Ectodermal cell (in vitro differentiated cells): ENCODE measurements around the gene GULP1.

Experiments used
- H3K27ac ChIP-seq: 2 replicates; pipeline ENCODE4 v1.7.0; 2013; ENCODE audit warnings: mild to moderate bottlenecking, low read depth, low read length; ENCODE audit not compliant: insufficient read depth, poor library complexity, severe bottlenecking
- H3K27me3 ChIP-seq: 2 replicates; pipeline ENCODE4 v1.7.0; 2013; ENCODE audit warnings: mild to moderate bottlenecking, low read length; ENCODE audit not compliant: insufficient read depth, control insufficient read depth, poor library complexity, severe bottlenecking
- H3K36me3 ChIP-seq: one replicate; pipeline ENCODE4 v1.7.0; 2013; ENCODE audit warnings: low read length; ENCODE audit not compliant: control insufficient read depth, insufficient read depth
- H3K4me1 ChIP-seq: one replicate; pipeline ENCODE4 v1.7.0; 2013; ENCODE audit warnings: low read length; ENCODE audit not compliant: control insufficient read depth, insufficient read depth
- H3K4me3 ChIP-seq: 2 replicates; pipeline ENCODE4 v1.7.0; 2013; ENCODE audit warnings: low read depth, low read length, control low read depth; ENCODE audit not compliant: insufficient read depth
- H3K9me3 ChIP-seq: 2 replicates; pipeline ENCODE4 v1.7.0; 2013; ENCODE audit warnings: mild to moderate bottlenecking, low read length, moderate library complexity; ENCODE audit not compliant: control insufficient read depth
- WGBS, 2 experiments: methylation state at CpG; one replicate each; pipeline ENCODE4 v1.1.7; 2013; ENCODE audit warnings: missing lambda C conversion rate in 2 of 2; 5-methylcytosine and 5-hydroxymethylcytosine counted together

GULP1 gene

GRCh38 chr2:188576006-188576405 lies 284.3 kb downstream of the GULP1 start:
- no peaks in the 10 kb centered on the region for H3K9me3 ChIP-seq
- H3K4me1 ChIP-seq = no peaks in the 10 kb centered on the region
- no peak overlapping the region for H3K4me3 ChIP-seq
- H3K27ac ChIP-seq = no peak overlapping the region
- 92 to 97% methylated on average over 2 of the region's 2 CpGs for WGBS, 2 experiments
- no peaks in the 10 kb centered on the region for H3K27me3 ChIP-seq
- no peaks in the 10 kb centered on the region for H3K36me3 ChIP-seq

GRCh38 chr2:188576651-188577050 lies 285.0 kb downstream of the GULP1 start:
- Histone ChIP-seq H3K27me3 (no peaks in the 10 kb centered on the region), H3K9me3 (no peaks in the 10 kb centered on the region), H3K36me3 (no peaks in the 10 kb centered on the region), H3K27ac (no peak overlapping the region), H3K4me1 (no peaks in the 10 kb centered on the region), H3K4me3 (no peak overlapping the region)
- WGBS, 2 experiments = 89 to 100% methylated on average over 1 of the region's 1 CpG

- H3K9me3 ChIP-seq = no peaks in the 10 kb centered on the region
- no peaks in the 10 kb centered on the region for H3K27me3 ChIP-seq
- no peaks in the 10 kb centered on the region for H3K4me1 ChIP-seq
- H3K27ac ChIP-seq = no peak overlapping the region
- H3K4me3 ChIP-seq = no peak overlapping the region
- no peaks in the 10 kb centered on the region for H3K36me3 ChIP-seq
- WGBS, 2 experiments = 89 to 92% methylated on average over 1 of the region's 2 CpGs
Measured at GRCh38 chr2:188577231-188577630, 285.6 kb downstream of the GULP1 start.

GRCh38 chr2:188580738-188581137 lies 289.1 kb downstream of the GULP1 start:
- H3K9me3 ChIP-seq = no peaks in the 10 kb centered on the region
- 98% methylated on average over 5 of the region's 5 CpGs for WGBS, 2 experiments
- H3K27me3 ChIP-seq = no peaks in the 10 kb centered on the region
- peaks cover 12% of the 10 kb centered on the region for H3K36me3 ChIP-seq
- H3K4me3 ChIP-seq = no peak overlapping the region
- no peak overlapping the region for H3K27ac ChIP-seq
- H3K4me1 ChIP-seq = no peaks in the 10 kb centered on the region

- 96 to 97% methylated on average over 2 of the region's 2 CpGs for WGBS, 2 experiments
- no peaks in the 10 kb centered on the region for H3K4me1 ChIP-seq
- no peak overlapping the region for H3K27ac ChIP-seq
- peaks cover 12% of the 10 kb centered on the region for H3K36me3 ChIP-seq
- H3K4me3 ChIP-seq = no peak overlapping the region
- H3K27me3 ChIP-seq = no peaks in the 10 kb centered on the region
- no peaks in the 10 kb centered on the region for H3K9me3 ChIP-seq
Measured at GRCh38 chr2:188582211-188582610, 290.5 kb downstream of the GULP1 start.

- Histone ChIP-seq H3K27me3 (no peaks in the 10 kb centered on the region), H3K36me3 (peaks cover 12% of the 10 kb centered on the region), H3K4me1 (no peaks in the 10 kb centered on the region), H3K9me3 (no peaks in the 10 kb centered on the region), H3K27ac (no peak overlapping the region), H3K4me3 (no peak overlapping the region)
Measured at GRCh38 chr2:188588235-188588634, 296.6 kb downstream of the GULP1 start.

GRCh38 chr2:188596054-188596453 lies 304.4 kb downstream of the GULP1 start:
- H3K27ac ChIP-seq = no peak overlapping the region
- H3K9me3 ChIP-seq = no peaks in the 10 kb centered on the region
- H3K36me3 ChIP-seq = no peaks in the 10 kb centered on the region
- no peak overlapping the region for H3K4me3 ChIP-seq
- H3K27me3 ChIP-seq = no peaks in the 10 kb centered on the region
- WGBS, 2 experiments = 83% methylated on average over 1 of the region's 1 CpG; no CpG with 5 or more reads in 1 of the 2 experiments
- no peaks in the 10 kb centered on the region for H3K4me1 ChIP-seq

GRCh38 chr2:188598551-188598950 lies 306.9 kb downstream of the GULP1 start:
- Histone ChIP-seq H3K36me3 (no peaks in the 10 kb centered on the region), H3K27ac (no peak overlapping the region), H3K4me1 (peaks cover 3% of the 10 kb centered on the region), H3K4me3 (no peak overlapping the region), H3K27me3 (no peaks in the 10 kb centered on the region), H3K9me3 (no peaks in the 10 kb centered on the region)
- WGBS, 2 experiments = 100% methylated on average over 1 of the region's 1 CpG; no CpG with 5 or more reads in 1 of the 2 experiments

GRCh38 chr2:188599140-188599539 lies 307.5 kb downstream of the GULP1 start:
- H3K27me3 ChIP-seq = no peaks in the 10 kb centered on the region
- H3K4me1 ChIP-seq = peaks cover 3% of the 10 kb centered on the region
- WGBS, 2 experiments = 100% methylated on average over 1 of the region's 2 CpGs; no CpG with 5 or more reads in 1 of the 2 experiments
- no peaks in the 10 kb centered on the region for H3K36me3 ChIP-seq
- no peak overlapping the region for H3K27ac ChIP-seq
- no peak overlapping the region for H3K4me3 ChIP-seq
- no peaks in the 10 kb centered on the region for H3K9me3 ChIP-seq

- no peak overlapping the region for H3K27ac ChIP-seq
- H3K9me3 ChIP-seq = no peaks in the 10 kb centered on the region
- H3K4me1 ChIP-seq = peaks cover 3% of the 10 kb centered on the region
- no peaks in the 10 kb centered on the region for H3K36me3 ChIP-seq
- WGBS, 2 experiments = 92 to 100% methylated on average over 5 of the region's 5 CpGs
- no peaks in the 10 kb centered on the region for H3K27me3 ChIP-seq
- H3K4me3 ChIP-seq = no peak overlapping the region
Measured at GRCh38 chr2:188600536-188601210, 309.0 kb downstream of the GULP1 start.

GRCh38 chr2:188601391-188601790 lies 309.7 kb downstream of the GULP1 start:
- H3K4me3 ChIP-seq = no peak overlapping the region
- 55 to 63% methylated on average over 2 of the region's 2 CpGs for WGBS, 2 experiments
- no peaks in the 10 kb centered on the region for H3K9me3 ChIP-seq
- no peaks in the 10 kb centered on the region for H3K27me3 ChIP-seq
- no peaks in the 10 kb centered on the region for H3K36me3 ChIP-seq
- H3K4me1 ChIP-seq = peaks cover 3% of the 10 kb centered on the region
- H3K27ac ChIP-seq = no peak overlapping the region
